Smooth muscle cell of the brain vasculature (primary cell): ENCODE results near the gene PTPN1.

ENCODE experiments used
- DNase-seq: peaks from one replicate; pipeline ENCODE4 v3.0.0-alpha.2; 2012; ENCODE audit warnings: low read depth, low spot score

The PTPN1 gene

GRCh38 chr20:50575865-50576720 lies 65.9 kb downstream of the PTPN1 start:
- DNase-seq: no peak

- no peak for DNase-seq
Measured at GRCh38 chr20:50577175-50578018, 67.2 kb downstream of the PTPN1 start.

- no peak for DNase-seq
Measured at GRCh38 chr20:50578061-50578777, 68.0 kb downstream of the PTPN1 start.

GRCh38 chr20:50578778-50579165 lies 68.6 kb downstream of the PTPN1 start:
- DNase-seq: no peak

- no peak for DNase-seq
Measured at GRCh38 chr20:50579511-50579910, 69.3 kb downstream of the PTPN1 start.

GRCh38 chr20:50580016-50580747 lies 70.0 kb downstream of the PTPN1 start:
- no peak for DNase-seq

- DNase-seq: no peak
Measured at GRCh38 chr20:50580842-50581544, 70.8 kb downstream of the PTPN1 start.

GRCh38 chr20:50582092-50582491 lies 71.9 kb downstream of the PTPN1 start:
- no peak for DNase-seq

GRCh38 chr20:50582591-50583234 lies 72.5 kb downstream of the PTPN1 start:
- DNase-seq: no peak

GRCh38 chr20:50583442-50584150 lies 73.4 kb downstream of the PTPN1 start:
- no peak for DNase-seq

- DNase-seq: no peak
Measured at GRCh38 chr20:50584687-50585086, 74.5 kb downstream of the PTPN1 start.

GRCh38 chr20:50585214-50585613 lies 75.0 kb downstream of the PTPN1 start:
- no peak for DNase-seq

GRCh38 chr20:50585678-50586077 lies 75.5 kb downstream of the PTPN1 start:
- no peak for DNase-seq

GRCh38 chr20:50586531-50587232 lies 76.5 kb downstream of the PTPN1 start:
- DNase-seq: no peak

- DNase-seq: no peak
Measured at GRCh38 chr20:50587291-50587961, 77.2 kb downstream of the PTPN1 start.

GRCh38 chr20:50588034-50588736 lies 78.0 kb downstream of the PTPN1 start:
- DNase-seq: no peak

GRCh38 chr20:50589548-50590347 lies 79.6 kb downstream of the PTPN1 start:
- no peak for DNase-seq
